Skeletal muscle cell (primary cell): ENCODE results near the gene TMEM184C.

Experiments
- DNase-seq: peaks from one replicate; pipeline ENCODE4 v3.0.0-alpha.2; 2010; ENCODE audit warnings: low read depth
- H3K4me3 ChIP-seq: 2 replicates; pipeline ENCODE4 v1.5.1; 2011; ENCODE audit warnings: low read depth, mild to moderate bottlenecking, control low read depth, low read length, moderate library complexity

Gene TMEM184C

GRCh38 chr4:147617173-147617840 lies at the start of gene TMEM184C:
Gene TMEM184C, plus strand, starts transcription at chr4:147617397. Its CDS starts 560 bp downstream, at chr4:147617957.
- peak within 1 kb of the TSS; percentile 77 for H3K4me3 ChIP-seq
- peak; percentile 81 for DNase-seq

GRCh38 chr4:147570616-147571015 lies 46.6 kb upstream of the TMEM184C start:
- DNase-seq: no peak

GRCh38 chr4:147571036-147571770 lies 46.0 kb upstream of the TMEM184C start:
- H3K4me3 ChIP-seq: no peak overlapping the region
- DNase-seq: no peak

More at GRCh38 chr4:147570616-147571015, 46.6 kb upstream of the TMEM184C start:
- no peak overlapping the region for H3K4me3 ChIP-seq

GRCh38 chr4:147576084-147576483 lies 41.1 kb upstream of the TMEM184C start:
- H3K4me3 ChIP-seq: no peak overlapping the region
- no peak for DNase-seq

- peak; percentile 99 for DNase-seq
- H3K4me3 ChIP-seq: no peak overlapping the region
Measured at GRCh38 chr4:147578051-147578476, 39.1 kb upstream of the TMEM184C start.

GRCh38 chr4:147578593-147578992 lies 38.6 kb upstream of the TMEM184C start:
- no peak overlapping the region for H3K4me3 ChIP-seq
- no peak for DNase-seq

GRCh38 chr4:147580396-147580795 lies 36.8 kb upstream of the TMEM184C start:
- no peak overlapping the region for H3K4me3 ChIP-seq
- DNase-seq: no peak

- peak; percentile 87 for DNase-seq
- no peak overlapping the region for H3K4me3 ChIP-seq
Measured at GRCh38 chr4:147581606-147582350, 35.4 kb upstream of the TMEM184C start.

- no peak overlapping the region for H3K4me3 ChIP-seq
- no peak for DNase-seq
Measured at GRCh38 chr4:147582386-147583060, 34.7 kb upstream of the TMEM184C start.

GRCh38 chr4:147583876-147584275 lies 33.3 kb upstream of the TMEM184C start:
- DNase-seq: no peak
- H3K4me3 ChIP-seq: no peak overlapping the region

GRCh38 chr4:147586032-147586431 lies 31.2 kb upstream of the TMEM184C start:
- DNase-seq: no peak
- no peak overlapping the region for H3K4me3 ChIP-seq

GRCh38 chr4:147586637-147587036 lies 30.6 kb upstream of the TMEM184C start:
- H3K4me3 ChIP-seq: no peak overlapping the region
- DNase-seq: no peak

GRCh38 chr4:147587041-147587440 lies 30.2 kb upstream of the TMEM184C start:
- DNase-seq: no peak
- no peak overlapping the region for H3K4me3 ChIP-seq

GRCh38 chr4:147589586-147589985 lies 27.6 kb upstream of the TMEM184C start:
- H3K4me3 ChIP-seq: no peak overlapping the region
- DNase-seq: no peak

GRCh38 chr4:147590249-147590920 lies 26.8 kb upstream of the TMEM184C start:
- no peak overlapping the region for H3K4me3 ChIP-seq

GRCh38 chr4:147591106-147591505 lies 26.1 kb upstream of the TMEM184C start:
- no peak overlapping the region for H3K4me3 ChIP-seq
- no peak for DNase-seq

More at GRCh38 chr4:147590249-147590920, 26.8 kb upstream of the TMEM184C start:
- DNase-seq: no peak

GRCh38 chr4:147594107-147594506 lies 23.1 kb upstream of the TMEM184C start:
- no peak for DNase-seq
- H3K4me3 ChIP-seq: no peak overlapping the region

GRCh38 chr4:147594578-147594977 lies 22.6 kb upstream of the TMEM184C start:
- no peak for DNase-seq
- H3K4me3 ChIP-seq: no peak overlapping the region

GRCh38 chr4:147596377-147596776 lies 20.8 kb upstream of the TMEM184C start:
- no peak for DNase-seq
- H3K4me3 ChIP-seq: no peak overlapping the region
